ENCODE measurements around the gene SIRT3. TPM values are rescaled to one million over a fixed set of nuclear protein-coding genes. Genes with fewer than 3 reads are reported as not detected.

The SIRT3 gene
- total RNA-seq, 1 donor from 2014 or later: 36.4 TPM

GRCh38 chr11:207208-207862 is 28.8 kb downstream of the SIRT3 start, which contains the start of the genes BET1L and RIC8A:
Gene BET1L (minus strand): TSS chr11:207399. CDS start chr11:207321, 78 bp downstream.
Gene RIC8A (plus strand): TSS chr11:207708. CDS start chr11:208855, 1,147 bp downstream.
- Histone ChIP-seq H3K36me3 (peaks cover 57% of the 10 kb centered on the region), H3K27ac (replicated peaks) (peak within 1 kb of the TSS; percentile 100), H3K27me3 (ENCODE audit: low read depth) (no peaks in the 10 kb centered on the region), H3K4me3 (peak within 1 kb of the TSS; percentile 95), H3K4me1 (peaks cover 84% of the 10 kb centered on the region), H3K9me3 (replicated peaks) (no peaks in the 10 kb centered on the region)
- peak; percentile 95 for DNase-seq
- no peak for TF ChIP-seq CTCF (IDR thresholded peaks at IDR 0.05; ENCODE audit: borderline replicate concordance)
- intact Hi-C loops (cut with micrococcal nuclease): no loop called here

- intact Hi-C loops (cut with micrococcal nuclease): no loop called here
- H3K27ac ChIP-seq (replicated peaks): peak overlapping the region; percentile 100
- DNase-seq: no peak
- H3K36me3 ChIP-seq: peaks cover 51% of the 10 kb centered on the region
- no peaks in the 10 kb centered on the region for H3K27me3 ChIP-seq (ENCODE audit: low read depth)
- peak overlapping the region; percentile 95 for H3K4me3 ChIP-seq
- TF ChIP-seq CTCF (IDR thresholded peaks at IDR 0.05; ENCODE audit: borderline replicate concordance): no peak
- no peaks in the 10 kb centered on the region for H3K9me3 ChIP-seq (replicated peaks)
- peaks cover 84% of the 10 kb centered on the region for H3K4me1 ChIP-seq
These were observed 29.5 kb downstream of the SIRT3 start for GRCh38 chr11:206526-207207.

GRCh38 chr11:206002-206384 is 30.1 kb downstream of the SIRT3 start:
- Histone ChIP-seq H3K4me1 (peaks cover 78% of the 10 kb centered on the region), H3K4me3 (peak overlapping the region; percentile 95), H3K36me3 (peaks cover 46% of the 10 kb centered on the region), H3K27me3 (ENCODE audit: low read depth) (no peaks in the 10 kb centered on the region), H3K27ac (replicated peaks) (peak overlapping the region; percentile 100), H3K9me3 (replicated peaks) (no peaks in the 10 kb centered on the region)
- TF ChIP-seq CTCF (IDR thresholded peaks at IDR 0.05; ENCODE audit: borderline replicate concordance): no peak
- DNase-seq: no peak
- intact Hi-C loops (cut with micrococcal nuclease): no loop called here

- Histone ChIP-seq H3K9me3 (replicated peaks) (no peaks in the 10 kb centered on the region), H3K27ac (replicated peaks) (peak overlapping the region; percentile 100), H3K36me3 (peaks cover 42% of the 10 kb centered on the region), H3K4me3 (peak overlapping the region; percentile 95), H3K4me1 (peaks cover 72% of the 10 kb centered on the region), H3K27me3 (ENCODE audit: low read depth) (no peaks in the 10 kb centered on the region)
- TF ChIP-seq CTCF (IDR thresholded peaks at IDR 0.05; ENCODE audit: borderline replicate concordance): no peak
- intact Hi-C loops (cut with micrococcal nuclease): no loop called here
- no peak for DNase-seq
These were observed 30.7 kb downstream of the SIRT3 start for GRCh38 chr11:205221-206001.

GRCh38 chr11:204587-205109 is 31.5 kb downstream of the SIRT3 start:
- no peak for DNase-seq
- peaks cover 64% of the 10 kb centered on the region for H3K4me1 ChIP-seq

More at GRCh38 chr11:204587-205109, 31.5 kb downstream of the SIRT3 start:
- no peak for TF ChIP-seq CTCF (IDR thresholded peaks at IDR 0.05; ENCODE audit: borderline replicate concordance)
- Histone ChIP-seq H3K4me3 (no peak overlapping the region), H3K36me3 (peaks cover 34% of the 10 kb centered on the region), H3K27ac (replicated peaks) (no peak overlapping the region), H3K9me3 (replicated peaks) (no peaks in the 10 kb centered on the region), H3K27me3 (ENCODE audit: low read depth) (no peaks in the 10 kb centered on the region)
- intact Hi-C loops (cut with micrococcal nuclease): no loop called here

Measured in left ventricle myocardium inferior (tissue), 1 donor.